RWPE1 (cell line): ENCODE results near the gene KLHL24.
A peak's percentile ranks its signal among the peaks of the same experiment; 100 is the strongest.

Experiments
- CTCF ChIA-PET: fragments of 350-600 bp; sonication (Branson Sonifier 250); formaldehyde crosslinking; extraction: SDS; loops from one replicate; lab custom pipeline; 2021; lab: Yijun Ruan, JAX
- POLR2A ChIA-PET: fragments of 400-600 bp; formaldehyde crosslinking; extraction: SDS; loops from one replicate; lab custom pipeline; 2020; ENCODE audit warnings: antibody characterized with exemption; ENCODE audit not compliant: low non-redundant PET; lab: Yijun Ruan, JAX
- DNase-seq: peaks from one replicate; pipeline ENCODE4 v3.0.0; 2012; ENCODE audit warnings: low spot score
- H3K27ac ChIP-seq: fragments of 450-650 bp; 2 replicates; pipeline ENCODE4 v1.5.1; 2017
- TF ChIP-seq, protein P1 (sequence below): fragments of 450-650 bp; conservative IDR thresholded peaks from 2 replicates; pipeline ENCODE4 v1.5.1; 2017; ENCODE audit warnings: low read depth, mild to moderate bottlenecking

KLHL24 gene

GRCh38 chr3:183635431-183636220 is at the start of gene KLHL24:
Gene KLHL24 (plus strand): TSS chr3:183635623. CDS start chr3:183650357, 14,734 bp downstream.
- POLR2A ChIA-PET = no interaction called here

DNA sequence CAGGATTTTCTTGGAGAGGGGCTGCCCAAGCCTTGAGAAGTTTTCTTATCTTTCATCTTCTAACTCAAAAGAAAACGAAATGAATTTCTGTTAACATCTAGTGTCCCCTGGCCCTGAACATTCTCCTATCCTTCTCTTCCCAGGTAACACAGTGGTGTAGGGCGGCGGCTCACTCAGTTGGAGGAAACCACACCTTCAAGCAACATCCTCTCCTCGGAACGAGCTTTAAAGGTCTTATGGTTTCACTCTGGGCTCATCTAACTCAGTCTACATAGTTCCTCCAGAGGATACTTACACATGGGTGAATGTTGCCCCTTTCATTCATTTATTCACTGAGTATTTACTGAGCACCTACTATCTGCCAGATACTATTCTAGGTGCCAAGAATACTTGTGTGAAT is 48.9 kb upstream of the KLHL24 start:
- POLR2A ChIA-PET = no interaction called here
- TF ChIP-seq, protein P1, sequence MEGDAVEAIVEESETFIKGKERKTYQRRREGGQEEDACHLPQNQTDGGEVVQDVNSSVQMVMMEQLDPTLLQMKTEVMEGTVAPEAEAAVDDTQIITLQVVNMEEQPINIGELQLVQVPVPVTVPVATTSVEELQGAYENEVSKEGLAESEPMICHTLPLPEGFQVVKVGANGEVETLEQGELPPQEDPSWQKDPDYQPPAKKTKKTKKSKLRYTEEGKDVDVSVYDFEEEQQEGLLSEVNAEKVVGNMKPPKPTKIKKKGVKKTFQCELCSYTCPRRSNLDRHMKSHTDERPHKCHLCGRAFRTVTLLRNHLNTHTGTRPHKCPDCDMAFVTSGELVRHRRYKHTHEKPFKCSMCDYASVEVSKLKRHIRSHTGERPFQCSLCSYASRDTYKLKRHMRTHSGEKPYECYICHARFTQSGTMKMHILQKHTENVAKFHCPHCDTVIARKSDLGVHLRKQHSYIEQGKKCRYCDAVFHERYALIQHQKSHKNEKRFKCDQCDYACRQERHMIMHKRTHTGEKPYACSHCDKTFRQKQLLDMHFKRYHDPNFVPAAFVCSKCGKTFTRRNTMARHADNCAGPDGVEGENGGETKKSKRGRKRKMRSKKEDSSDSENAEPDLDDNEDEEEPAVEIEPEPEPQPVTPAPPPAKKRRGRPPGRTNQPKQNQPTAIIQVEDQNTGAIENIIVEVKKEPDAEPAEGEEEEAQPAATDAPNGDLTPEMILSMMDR = no peak
- CTCF ChIA-PET = no interaction called here

More at GRCh38 chr3:183635431-183636220, at the start of gene KLHL24:
- H3K27ac ChIP-seq = peak within 1 kb of the TSS; percentile 92
- TF ChIP-seq, protein P1 = no peak
- CTCF ChIA-PET = interaction anchor here (0.7 to 1.0 kb wide), 2 partner anchors 166 to 167 kb away, joined by 3 read pairs; no protein-coding TSS in a partner anchor
- DNase-seq = peak; percentile 91

GRCh38 chr3:183587336-183587735 is 48.1 kb upstream of the KLHL24 start:
- POLR2A ChIA-PET = no interaction called here
- no peak overlapping the region for H3K27ac ChIP-seq
- DNase-seq = no peak

More for the DNA sequence above, 48.9 kb upstream of the KLHL24 start:
- no peak for DNase-seq
- H3K27ac ChIP-seq = no peak overlapping the region

DNA sequence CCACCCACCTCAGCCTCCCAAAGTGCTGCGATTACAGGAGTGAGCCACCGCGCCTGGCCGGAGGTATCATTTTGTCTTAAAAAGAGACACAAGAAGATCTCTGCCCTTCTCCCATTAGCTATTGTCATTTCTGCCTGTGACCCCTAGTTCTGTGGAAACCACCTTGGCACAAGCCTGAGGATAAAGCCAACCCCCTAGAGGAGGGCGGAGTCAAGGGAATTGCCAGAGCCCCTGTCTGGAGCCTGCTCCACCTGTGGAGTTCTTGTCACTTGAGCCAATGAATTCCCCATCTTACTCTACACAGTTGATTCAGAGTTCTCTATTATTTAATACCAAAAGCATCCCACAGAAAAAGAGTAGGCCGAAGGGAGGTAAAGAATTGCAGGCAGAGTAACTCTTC is 45.0 kb upstream of the KLHL24 start:
- ChIA-PET CTCF (no interaction called here), POLR2A (no interaction called here)
- no peak for DNase-seq
- TF ChIP-seq, protein P1 = no peak
- no peak overlapping the region for H3K27ac ChIP-seq

More at GRCh38 chr3:183587336-183587735, 48.1 kb upstream of the KLHL24 start:
- CTCF ChIA-PET = no interaction called here
- TF ChIP-seq, protein P1 = no peak

DNA sequence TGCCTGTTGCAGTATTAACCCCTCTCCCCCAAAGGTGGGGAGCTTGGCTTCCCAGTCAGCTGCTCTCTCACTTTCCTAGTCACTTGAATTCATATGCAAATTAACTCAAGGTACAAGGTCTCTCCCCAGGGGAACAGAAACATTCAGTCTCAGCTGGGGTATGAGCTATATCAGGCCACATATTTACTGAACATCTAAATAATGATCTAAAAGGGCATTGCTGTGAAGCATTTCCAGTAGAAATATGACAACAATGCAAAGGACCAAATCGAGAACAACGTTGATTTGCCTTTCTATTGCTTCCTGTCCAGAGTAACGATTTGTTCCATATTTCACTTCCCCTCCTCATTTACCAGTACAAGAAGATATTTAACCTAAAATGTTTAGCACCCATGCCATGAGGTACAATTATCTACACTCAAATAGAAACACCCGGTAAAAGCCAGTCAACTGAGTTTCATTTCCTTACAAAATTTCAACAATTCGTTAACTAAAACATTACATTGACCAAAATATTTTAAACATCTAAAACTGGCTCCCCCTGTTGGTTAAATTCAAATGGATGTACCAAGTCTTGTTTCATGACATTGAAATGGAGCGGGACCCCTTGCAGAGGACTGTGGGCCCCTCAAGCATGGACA is 43.4 kb upstream of the KLHL24 start:
- CTCF ChIA-PET = interaction anchor here (0.6 kb wide), 1 partner anchor 202 kb away, joined by 3 read pairs; no protein-coding TSS in a partner anchor
- no peak overlapping the region for H3K27ac ChIP-seq
- DNase-seq = no peak
- TF ChIP-seq, protein P1 = no peak
- POLR2A ChIA-PET = no interaction called here

- TF ChIP-seq, protein P1 = no peak
- no peak overlapping the region for H3K27ac ChIP-seq
- ChIA-PET POLR2A (no interaction called here), CTCF (interaction anchor here (0.6 kb wide), 1 partner anchor 201 kb away, joined by 3 read pairs; no protein-coding TSS in a partner anchor)
- no peak for DNase-seq
Measured at GRCh38 chr3:183592821-183593220, 42.6 kb upstream of the KLHL24 start.
